GM21529 (cell line): Measurements from ENCODE around the gene ARHGEF33.
"Not testable (repeated sequence)": the region's sequence is repeated elsewhere in the genome, so short reads cannot be mapped to it uniquely, and the experiment has no call there.

ENCODE experiments used
- ATAC-seq: cut with Tn5 transposase; IDR thresholded peaks from one replicate; pipeline ENCODE4 v1.9.1; 2021; ENCODE audit not compliant: unreplicated experiment

ARHGEF33 gene

DNA sequence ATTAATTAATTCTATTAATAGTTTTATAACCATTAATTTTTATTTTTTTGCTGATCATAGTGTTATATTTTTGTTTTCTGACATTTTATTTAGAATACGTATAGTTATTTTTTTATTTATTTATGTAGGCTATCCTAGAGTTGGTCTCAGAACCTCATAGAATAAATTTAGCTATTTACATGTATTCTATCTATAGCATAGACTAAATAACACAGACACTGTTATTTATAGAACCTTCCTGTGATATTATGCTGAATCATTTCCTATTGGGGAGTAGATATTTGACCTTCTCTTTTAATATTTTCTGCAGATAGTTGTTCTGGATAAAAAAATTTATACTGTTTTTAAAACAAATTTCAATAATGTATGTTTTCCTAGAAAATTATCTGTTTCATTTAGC lies 20.2 kb downstream of the ARHGEF33 start:
- no peak for ATAC-seq

DNA sequence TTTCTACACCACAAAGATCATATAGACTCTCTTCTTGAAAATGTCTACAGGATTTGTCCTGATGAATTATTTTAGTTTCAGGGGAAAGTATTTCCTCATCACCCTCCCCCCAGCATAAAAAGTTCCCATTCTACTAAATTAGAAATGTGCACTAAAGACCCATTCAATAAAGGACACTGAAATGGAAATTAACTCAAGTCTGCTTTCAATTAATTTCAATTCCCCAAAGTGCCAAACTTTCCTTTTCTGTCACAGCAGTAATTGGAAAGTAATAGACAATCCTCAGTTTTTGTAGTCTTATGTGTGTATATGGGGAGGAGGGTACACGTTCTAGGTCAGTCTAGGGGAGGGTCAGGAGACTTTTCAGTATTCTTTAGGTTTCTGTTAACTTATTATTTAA lies 21.5 kb downstream of the ARHGEF33 start:
- ATAC-seq, result no peak

DNA sequence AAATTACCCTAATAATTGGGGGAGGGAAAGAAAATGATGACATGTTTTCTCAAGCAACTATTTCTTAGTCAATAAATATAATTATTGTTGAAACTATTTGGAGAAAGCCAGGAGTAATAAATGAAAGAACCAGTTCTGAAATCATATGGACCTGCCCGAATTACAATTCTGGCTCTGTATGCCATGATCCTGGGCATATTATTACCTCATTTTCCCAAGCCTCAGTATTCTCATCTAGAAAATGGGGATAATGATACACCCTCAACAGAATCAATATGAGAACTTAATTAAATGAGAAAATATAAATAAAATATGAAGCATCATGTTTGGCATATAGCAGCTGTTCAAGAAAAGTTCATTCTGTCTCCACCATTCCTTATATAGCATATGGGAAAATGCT lies 22.9 kb downstream of the ARHGEF33 start:
- no peak for ATAC-seq

DNA sequence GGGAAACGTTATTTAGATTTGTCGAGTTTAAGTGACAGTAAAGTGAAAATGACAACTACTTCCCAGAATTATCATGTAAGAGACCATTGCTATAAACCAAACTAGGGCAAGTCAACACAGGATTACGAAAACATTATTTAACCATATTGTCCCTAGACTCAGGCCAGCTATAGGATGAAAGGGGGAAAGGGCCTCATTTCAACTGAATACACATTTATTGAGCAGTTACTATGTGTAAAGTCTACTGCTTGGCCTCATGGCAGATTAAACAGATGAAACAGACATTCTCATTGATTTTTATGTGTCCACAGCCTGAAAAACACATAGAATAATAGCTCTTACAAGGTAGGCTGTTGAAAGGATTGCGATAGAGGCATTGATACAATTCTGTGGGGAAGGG lies 32.7 kb downstream of the ARHGEF33 start:
- no peak for ATAC-seq

DNA sequence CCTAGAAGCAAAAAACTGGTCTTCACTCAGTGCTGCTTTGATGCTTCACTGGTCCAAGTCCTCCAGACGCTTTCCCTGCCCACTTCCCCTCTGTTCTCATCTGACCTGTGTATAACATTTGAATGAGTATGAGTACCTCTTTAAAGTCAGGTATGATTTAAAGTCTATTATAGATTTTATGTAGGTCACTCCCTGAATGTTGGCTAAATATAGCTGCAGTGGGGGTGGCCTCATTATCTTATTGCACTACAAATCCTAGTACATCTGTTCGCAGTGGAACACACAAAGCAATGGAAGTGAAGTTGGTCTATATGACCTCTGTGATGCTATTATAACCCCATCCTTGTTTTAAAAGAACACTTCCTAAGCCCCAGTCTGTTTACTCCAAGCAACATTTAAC lies 33.2 kb downstream of the ARHGEF33 start:
- no peak for ATAC-seq

DNA sequence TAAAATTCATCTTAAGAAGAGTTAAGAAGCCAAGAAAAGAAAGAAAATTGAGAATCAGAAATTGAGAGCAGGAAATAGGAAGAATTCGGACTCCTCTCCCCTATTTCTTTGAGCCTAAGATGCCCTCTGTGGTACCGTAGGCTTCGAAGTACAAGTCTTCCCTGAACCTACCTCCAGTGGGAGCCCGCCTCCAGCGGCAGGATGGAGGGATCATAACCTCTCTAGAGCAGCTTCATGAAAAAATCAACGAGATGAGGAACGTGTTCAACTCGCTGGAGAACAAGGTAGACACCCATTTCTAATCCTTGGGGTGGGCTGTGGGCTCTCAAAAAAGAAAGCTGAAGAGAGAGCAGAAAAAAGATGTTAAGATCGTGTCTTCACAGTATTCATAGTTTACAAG lies 36.3 kb downstream of the ARHGEF33 start:
- ATAC-seq, result no peak

DNA sequence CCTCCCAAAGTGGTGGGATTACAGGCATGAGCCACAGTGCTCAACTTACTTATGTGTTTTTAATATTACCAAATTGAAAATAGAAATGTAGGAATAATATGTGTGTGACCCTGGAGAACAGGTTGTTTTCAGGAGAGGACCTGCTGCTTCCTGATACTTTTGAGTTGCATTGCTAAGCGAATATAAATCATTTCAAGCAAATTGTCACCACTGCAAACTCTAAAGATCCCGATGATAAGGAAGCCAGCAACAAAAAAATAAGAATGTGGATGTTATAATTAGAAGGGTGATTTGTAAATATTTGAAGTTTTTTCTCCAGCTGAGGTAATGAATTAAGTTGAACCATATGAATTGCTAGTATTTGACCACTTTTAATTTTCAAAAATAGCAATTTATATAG lies 40.9 kb downstream of the ARHGEF33 start:
- ATAC-seq, result no peak

DNA sequence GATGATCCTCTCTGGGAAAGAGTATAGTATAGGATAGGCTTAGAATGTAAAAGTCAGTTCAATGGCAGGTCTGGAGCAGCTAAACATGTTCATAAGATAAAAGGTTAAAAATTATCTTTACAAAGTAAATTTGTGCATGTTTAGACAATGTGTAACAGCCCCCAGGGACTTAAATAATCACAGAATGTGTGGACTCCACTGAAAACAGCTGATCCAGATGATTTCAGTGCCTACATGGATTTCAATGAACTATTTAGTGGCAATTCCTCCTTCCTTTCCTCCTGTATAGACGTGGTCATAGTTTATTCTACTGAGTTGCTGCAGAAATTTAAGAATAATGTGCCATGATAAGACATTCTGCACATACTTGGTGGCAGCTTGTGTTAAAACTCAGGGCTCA lies 42.9 kb downstream of the ARHGEF33 start:
- ATAC-seq, result no peak

DNA sequence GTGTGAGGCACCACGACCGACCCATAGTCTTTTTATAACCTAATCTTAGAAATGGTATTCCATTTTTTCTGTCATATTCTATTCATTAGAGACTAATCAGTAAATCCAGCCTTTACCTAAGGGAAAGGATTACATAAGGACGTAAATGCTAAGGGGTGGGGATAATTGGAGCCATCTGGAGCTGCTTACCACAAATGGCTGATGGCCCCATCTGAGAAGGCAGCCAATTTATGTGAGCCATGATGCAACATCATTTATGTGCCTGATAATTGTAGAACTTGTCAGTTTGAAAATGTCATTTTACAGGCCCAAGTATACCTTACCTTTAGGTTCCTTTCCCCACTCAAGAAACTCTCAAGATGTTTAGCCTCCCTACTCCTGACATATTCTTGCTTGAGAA lies 44.0 kb downstream of the ARHGEF33 start:
- no peak for ATAC-seq

DNA sequence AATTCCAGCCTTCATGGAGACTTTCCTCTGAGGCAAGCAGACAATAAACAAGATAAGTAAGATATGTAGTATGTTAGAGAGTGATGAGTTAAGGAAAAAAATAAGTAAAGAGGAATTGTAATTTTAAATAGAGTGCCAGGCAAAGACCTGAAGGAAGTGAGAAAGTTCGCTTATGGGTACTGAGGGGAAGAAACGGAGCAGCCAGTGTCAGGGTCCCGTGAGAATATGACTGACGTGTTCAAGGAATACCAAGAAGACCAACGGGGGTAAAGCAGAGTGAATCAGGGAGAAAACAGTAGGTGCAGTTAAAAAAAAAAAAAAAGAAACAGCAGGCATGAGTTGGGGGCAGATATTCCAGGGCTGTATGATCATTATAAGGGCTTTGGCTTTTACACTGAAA lies 45.1 kb downstream of the ARHGEF33 start:
- no peak for ATAC-seq

DNA sequence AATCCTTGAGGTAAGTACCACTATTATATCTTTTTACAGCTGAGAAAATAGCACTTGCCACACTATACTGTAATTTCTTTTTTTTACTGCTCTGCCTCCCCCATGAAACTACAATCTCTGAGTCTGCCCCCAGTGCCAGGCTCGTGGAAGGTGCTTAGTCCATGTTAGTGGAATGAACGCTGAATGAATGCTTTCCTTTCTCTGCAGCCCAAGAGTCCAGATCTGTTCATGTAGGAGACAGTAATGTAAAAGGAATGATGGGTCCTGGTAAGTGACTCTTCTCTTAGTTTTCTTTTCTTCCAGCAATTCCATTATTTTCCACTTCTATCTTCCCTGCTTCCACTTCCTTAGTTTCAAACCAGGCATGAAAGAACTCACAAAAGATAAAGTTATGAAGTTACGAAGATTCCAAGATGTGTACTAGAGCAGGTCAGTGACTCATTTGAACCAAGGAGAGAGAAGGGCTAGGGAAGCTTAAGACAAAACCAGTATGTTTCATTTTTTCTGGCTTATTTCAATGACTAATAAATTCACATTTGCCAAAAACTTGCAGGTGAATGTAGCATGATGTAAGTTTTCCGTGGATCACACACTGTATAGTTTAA lies 46.0 kb downstream of the ARHGEF33 start:
- ATAC-seq, result no peak

DNA sequence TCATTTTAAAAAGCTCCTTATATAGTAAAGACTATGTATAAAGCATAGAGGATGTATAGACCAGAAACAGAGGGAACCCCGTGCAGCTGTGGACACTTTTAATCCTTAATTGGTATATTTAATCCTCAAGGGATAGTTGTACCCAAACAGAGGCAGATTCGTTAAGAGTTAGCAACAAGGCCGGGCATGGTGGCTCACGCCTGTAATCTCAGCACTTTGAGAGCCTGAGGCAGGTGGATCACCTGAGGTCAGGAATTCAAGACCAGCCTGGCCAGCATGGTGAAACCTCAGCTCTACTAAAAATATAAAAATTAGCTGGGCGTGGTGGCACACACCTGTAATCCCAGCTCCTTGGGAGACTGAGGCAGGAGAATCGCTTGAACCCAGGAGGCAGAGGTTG lies 46.8 kb downstream of the ARHGEF33 start:
- not testable (repeated sequence) for ATAC-seq

DNA sequence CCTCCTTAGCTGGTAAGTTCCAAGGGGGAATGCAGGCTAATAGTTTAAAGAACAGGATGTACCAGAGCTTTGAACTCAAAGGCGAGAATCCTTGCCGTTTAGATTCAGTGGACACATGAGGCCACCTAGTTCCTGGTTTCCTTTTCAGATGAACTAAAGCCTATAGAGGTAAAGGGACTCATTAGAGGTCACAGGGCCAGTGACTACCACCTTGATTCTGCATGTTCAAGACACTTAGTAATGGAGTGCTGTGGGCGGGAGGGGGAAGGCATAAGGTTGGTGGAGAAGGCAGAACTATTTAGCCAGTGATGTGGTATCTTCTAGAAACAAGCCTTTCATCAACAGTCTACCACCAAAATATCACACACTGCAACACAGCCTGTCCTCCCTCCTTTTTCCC lies 47.9 kb downstream of the ARHGEF33 start:
- ATAC-seq, result no peak

DNA sequence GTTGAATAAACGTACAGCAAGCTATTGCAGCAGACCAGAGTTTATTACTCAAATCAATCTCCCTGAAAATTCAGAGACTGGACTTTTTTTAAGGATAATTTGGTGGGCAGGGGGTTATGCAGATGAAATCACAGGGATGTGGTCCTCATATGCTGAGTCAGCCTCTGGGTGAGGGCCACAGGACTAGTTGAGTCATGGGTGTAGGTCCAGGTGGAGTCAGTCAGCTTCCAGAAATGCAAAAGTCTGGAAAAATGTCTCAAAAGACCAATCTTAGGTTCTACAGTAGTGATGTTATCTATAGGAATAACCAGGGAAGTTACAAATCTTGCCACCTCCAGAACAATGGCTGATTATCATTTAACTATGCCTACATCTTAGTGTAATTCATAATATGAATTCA lies 51.1 kb downstream of the ARHGEF33 start:
- no peak for ATAC-seq

DNA sequence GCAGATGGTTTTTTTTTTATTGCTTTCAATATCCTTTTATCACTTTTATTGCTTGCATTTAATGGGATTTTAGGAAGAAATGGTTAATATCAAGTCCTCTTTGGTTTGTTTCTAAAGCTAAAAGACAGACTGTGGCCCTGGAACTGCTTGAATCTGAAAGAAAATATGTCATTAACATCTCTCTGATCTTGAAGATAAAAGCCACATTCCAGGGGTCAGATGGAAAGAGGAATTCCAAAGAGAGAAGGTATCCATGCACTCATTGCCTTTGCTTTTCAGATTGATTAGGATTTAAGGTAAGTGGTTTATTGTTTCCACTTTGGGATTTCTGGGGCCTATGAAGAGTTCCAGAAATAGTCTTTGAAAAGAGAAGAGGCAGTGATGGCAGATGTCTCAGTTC lies 54.1 kb downstream of the ARHGEF33 start:
- no peak for ATAC-seq

DNA sequence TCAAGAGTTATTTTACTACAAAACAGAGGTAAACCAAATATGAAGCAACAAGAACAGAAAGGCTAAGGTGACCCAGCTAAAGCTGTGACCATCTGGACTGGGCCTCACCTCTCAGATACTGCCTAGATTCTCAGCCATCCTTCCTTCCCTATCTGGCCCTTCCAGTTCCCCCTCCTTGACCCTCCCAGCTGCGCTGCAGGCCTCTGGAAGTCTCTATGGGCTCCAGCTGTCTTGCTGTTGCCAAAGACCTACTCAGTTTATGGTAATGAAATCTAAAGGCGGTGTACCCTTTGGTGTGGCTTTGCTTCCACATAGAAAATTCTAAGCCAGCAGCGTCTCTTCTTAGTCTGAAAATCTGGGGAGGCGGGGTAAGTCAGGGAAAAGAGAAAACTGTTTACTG lies 55.7 kb downstream of the ARHGEF33 start:
- no peak for ATAC-seq

DNA sequence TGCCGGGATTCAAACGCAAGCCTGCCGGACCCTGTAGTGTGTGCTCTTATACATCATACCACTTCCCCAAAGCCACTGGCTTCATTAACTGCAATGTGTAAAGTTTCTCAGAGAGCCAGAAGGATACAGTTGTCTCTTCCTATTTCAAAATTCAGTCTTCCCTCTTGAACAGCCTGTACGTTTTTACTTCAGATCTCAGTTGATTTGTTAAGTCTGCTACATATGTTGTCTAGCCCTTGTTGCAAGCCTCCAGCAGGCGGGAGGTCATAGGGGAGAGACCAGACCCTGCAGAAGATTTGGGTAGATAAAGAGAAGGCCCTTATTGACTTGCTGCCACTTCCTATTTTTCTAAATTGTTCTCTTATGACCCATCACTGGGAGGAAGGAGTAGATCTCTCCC lies 56.2 kb downstream of the ARHGEF33 start:
- ATAC-seq, result no peak

DNA sequence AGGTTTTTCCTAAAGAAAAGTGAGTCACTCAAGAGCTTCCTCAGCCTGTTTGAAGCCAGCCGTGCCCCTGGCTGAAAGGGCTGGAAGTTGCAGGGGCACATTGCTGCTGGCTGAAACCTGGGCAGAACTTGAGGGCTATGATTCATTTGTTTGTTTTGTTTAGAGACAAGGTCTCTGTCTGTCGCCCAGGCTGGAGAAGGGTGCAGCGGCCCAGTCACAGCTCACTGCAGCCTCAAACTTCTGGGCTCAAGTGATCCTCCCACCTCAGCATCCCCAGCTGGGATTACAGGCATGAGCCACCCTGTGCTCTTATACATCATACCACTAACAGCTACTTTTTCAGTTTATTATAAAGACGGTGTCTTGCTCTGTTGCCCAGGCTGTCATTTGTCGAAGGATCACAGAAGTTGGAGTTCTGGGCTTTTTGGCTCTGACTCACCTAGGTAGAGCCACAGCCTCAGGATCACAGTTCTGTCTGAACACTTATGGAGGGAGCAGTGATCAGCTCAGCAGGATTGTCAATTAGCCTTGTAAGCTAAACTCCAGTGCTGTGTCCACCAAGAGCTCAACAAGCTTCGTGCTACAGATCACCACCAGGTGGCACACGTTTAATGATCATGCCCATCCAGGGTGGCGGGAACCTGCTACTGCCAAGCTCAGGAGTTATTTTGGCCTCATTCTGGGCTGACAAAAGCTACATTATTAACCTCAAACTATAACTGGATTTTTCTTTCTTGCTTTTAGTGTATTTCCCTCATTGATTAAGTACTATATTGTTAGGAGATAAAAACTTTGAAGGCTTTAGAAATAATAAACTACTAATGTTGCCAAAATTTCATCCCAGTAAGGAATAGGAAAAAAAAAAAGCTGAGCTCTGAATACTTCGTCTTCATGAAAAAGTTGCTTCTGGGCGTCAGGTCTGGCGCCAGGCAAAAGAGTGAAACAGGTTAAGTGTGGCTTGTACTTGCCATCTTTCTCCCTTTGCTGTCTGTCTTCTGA lies 57.9 kb downstream of the ARHGEF33 start:
- ATAC-seq, result peak; percentile 80

DNA sequence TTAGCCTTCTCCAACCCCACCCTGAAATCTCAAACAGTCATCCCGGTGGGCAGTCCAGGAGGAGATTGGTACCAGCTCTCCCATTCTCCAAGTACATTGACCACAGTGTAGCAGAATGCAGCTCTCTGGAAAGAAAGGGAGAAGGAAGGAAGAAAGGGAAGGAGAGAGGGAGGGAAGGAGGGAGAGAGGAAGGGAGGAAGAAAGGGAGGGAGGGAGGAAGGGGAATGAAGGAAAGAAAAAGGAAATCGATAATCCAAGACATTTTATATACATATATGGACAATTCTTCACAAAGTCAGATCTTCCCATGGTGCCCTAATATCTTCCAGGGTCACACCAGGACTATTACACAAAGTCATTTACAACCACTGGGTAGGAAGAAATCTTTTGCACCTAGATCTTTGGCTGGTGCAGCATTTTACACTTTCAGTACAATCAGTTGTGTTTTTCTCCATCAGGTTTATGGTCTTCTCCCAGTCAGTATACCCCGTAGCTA lies 58.8 kb downstream of the ARHGEF33 start:
- ATAC-seq, result no peak

DNA sequence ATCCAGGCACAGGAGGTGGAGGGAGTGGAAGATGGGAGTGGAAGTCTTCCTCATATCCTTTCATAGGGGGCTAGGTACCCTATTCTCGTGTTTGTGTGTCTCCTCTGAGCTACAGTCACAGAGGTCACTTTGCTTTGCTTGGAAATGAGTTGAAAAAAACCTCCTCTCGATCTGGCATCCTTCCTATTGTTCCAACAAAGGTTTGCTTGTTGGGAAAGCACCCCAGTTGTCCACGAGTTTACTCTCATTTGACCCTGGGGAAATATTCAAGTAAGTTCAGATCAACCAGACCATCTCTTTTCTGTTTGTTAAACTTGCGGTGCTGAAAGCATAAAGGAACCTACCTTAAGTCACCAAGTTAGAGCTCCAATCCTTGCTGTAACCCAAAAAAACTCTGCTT lies 59.3 kb downstream of the ARHGEF33 start:
- ATAC-seq, result no peak

DNA sequence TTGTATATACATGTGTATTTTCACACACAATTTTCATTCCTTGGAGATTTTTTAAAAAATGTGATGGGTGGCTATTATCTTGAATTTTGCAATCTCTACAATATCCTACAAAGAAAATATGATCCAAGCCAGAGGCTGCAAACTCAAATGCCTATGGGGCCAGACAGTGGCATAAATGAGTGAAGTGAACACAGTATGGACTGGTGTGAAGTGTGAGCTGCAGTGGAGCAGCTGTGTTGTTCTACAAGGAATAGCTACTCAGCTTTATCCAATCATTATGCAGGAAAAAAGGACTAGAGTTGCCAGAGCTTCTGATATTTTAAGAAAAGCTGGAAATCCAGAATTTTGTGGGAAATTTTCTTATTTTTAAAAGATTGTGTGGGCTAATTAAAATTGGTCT lies 62.1 kb downstream of the ARHGEF33 start:
- ATAC-seq, result no peak

DNA sequence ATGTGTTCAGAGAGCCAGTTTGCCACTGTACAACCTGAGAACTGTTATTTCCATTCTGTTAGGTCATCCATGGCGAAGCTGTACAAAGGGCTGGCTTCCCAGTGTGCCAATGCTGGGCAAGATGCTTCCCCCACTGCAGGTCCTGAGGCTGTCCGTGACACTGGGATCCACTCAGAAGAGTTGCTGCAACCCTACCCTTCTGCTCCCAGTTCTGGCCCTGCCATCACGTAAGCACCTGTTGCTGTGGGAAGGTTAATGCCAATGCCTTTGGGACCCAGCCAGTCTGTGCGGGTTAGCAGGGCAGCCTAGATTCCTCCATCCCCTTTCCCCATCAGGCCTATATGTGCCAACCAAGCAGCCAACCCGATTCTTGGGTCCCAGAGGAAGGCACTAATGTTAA lies 68.3 kb downstream of the ARHGEF33 start:
- no peak for ATAC-seq
